Measurements from ENCODE around the gene EHMT2.
A peak's percentile ranks its signal among the peaks of the same experiment; 100 is the strongest.

Gene EHMT2

DNA sequence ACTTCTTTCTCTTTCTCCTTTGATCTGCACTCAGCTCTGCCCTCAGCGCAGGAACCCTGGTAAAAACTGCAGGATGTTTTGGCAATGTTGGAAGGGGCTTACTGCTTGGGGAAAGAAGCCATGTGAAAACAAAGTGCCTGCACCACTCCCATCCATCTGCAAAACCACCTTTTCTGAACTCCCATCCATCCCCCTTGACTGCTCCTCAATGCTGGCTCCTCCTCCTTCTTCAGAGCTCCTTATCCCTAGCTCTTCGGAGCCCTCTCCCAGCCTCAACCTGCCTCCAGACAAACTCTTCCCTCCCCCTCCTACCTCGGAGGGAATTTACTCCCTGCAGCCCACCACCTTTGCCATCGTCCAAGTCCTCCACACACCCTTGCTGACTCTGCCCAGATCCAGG is 8.6 kb upstream of the EHMT2 start:
- no peak overlapping the region for H3K4me3 ChIP-seq (ENCODE audit: low read depth, low read length)
- DNase-seq (ENCODE audit: low read depth, low spot score), result no peak
- TF ChIP-seq, protein P1, sequence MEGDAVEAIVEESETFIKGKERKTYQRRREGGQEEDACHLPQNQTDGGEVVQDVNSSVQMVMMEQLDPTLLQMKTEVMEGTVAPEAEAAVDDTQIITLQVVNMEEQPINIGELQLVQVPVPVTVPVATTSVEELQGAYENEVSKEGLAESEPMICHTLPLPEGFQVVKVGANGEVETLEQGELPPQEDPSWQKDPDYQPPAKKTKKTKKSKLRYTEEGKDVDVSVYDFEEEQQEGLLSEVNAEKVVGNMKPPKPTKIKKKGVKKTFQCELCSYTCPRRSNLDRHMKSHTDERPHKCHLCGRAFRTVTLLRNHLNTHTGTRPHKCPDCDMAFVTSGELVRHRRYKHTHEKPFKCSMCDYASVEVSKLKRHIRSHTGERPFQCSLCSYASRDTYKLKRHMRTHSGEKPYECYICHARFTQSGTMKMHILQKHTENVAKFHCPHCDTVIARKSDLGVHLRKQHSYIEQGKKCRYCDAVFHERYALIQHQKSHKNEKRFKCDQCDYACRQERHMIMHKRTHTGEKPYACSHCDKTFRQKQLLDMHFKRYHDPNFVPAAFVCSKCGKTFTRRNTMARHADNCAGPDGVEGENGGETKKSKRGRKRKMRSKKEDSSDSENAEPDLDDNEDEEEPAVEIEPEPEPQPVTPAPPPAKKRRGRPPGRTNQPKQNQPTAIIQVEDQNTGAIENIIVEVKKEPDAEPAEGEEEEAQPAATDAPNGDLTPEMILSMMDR (IDR thresholded peaks at IDR 0.05; ENCODE audit: low read depth, low read length), result no peak
- in situ Hi-C loops (cut with HindIII; ENCODE audit: low sequenced_read_pairs), result no loop called here

- H3K4me3 ChIP-seq (ENCODE audit: low read depth, low read length), result no peak overlapping the region
- in situ Hi-C loops (cut with HindIII; ENCODE audit: low sequenced_read_pairs), result no loop called here
- TF ChIP-seq, protein P1 (IDR thresholded peaks at IDR 0.05; ENCODE audit: low read depth, low read length), result no peak
- DNase-seq (ENCODE audit: low read depth, low spot score), result no peak
Observed at GRCh38 chr6:31905041-31905440, 7.5 kb upstream of the EHMT2 start.

DNA sequence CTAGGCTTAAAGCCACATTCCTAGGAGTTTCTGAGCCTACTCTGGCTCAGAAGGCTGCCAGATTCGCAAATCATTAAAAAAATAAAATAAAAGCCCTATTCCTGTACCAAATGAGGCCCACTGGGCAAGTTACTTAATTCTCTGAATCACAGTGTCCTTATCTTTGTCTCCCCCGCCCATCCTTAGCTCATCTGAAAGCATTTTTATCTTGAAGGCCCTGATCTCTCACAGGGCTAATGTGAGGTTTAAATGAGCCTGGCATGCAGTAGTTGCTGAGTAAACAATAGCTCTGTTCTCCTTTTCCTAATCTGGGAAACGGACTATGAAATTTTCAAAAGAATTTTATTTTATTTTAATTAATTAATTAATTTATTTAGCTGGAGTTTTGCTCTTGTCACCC is 6.5 kb upstream of the EHMT2 start:
- no peak overlapping the region for H3K4me3 ChIP-seq (ENCODE audit: low read depth, low read length)
- TF ChIP-seq, protein P1 (IDR thresholded peaks at IDR 0.05; ENCODE audit: low read depth, low read length), result no peak
- DNase-seq (ENCODE audit: low read depth, low spot score), result no peak
- in situ Hi-C loops (cut with HindIII; ENCODE audit: low sequenced_read_pairs), result no loop called here

- TF ChIP-seq, protein P1 (IDR thresholded peaks at IDR 0.05; ENCODE audit: low read depth, low read length), result no peak
- peak within 1 kb of the TSS; percentile 55 for H3K4me3 ChIP-seq (ENCODE audit: low read depth, low read length)
- DNase-seq (ENCODE audit: low read depth, low spot score), result peak; percentile 97
- in situ Hi-C loops (cut with HindIII; ENCODE audit: low sequenced_read_pairs), result no loop called here
Observed at GRCh38 chr6:31901953-31902643, 4.6 kb upstream of the EHMT2 start, which contains the start of gene ZBTB12. ZBTB12 (minus strand) TSS chr6:31902086; CDS start chr6:31901305, 781 bp downstream.

DNA sequence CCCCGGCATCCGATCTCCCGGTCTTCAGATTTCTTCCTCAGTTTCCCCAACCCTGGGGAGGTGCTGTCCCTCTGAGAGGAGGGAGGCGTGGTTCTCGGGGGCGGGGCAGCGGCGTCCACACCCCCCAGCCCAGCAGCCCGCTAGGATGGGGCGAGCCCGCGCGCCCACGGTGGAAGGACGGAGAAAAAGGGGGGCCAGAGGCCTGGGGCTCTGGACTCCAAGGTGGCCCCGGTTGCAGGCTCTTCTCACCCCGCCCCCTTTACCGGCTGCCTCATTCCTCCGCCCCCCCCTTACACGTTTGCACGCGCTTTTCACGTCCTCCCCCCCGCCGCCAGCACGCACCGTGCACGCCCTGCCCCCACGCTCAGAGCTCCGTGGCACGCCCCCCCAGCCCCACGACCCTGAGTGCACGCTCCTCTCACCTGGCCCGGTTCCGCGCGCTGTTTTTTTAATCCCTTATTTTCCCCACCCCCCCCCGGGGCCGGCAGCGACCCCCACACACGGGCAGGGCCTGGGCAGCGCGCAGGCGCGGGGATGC is 4.0 kb upstream of the EHMT2 start:
- DNase-seq (ENCODE audit: low read depth, low spot score), result peak; percentile 37
- in situ Hi-C loops (cut with HindIII; ENCODE audit: low sequenced_read_pairs), result no loop called here
- peak overlapping the region; percentile 55 for H3K4me3 ChIP-seq (ENCODE audit: low read depth, low read length)
- TF ChIP-seq, protein P1 (IDR thresholded peaks at IDR 0.05; ENCODE audit: low read depth, low read length), result no peak

DNA sequence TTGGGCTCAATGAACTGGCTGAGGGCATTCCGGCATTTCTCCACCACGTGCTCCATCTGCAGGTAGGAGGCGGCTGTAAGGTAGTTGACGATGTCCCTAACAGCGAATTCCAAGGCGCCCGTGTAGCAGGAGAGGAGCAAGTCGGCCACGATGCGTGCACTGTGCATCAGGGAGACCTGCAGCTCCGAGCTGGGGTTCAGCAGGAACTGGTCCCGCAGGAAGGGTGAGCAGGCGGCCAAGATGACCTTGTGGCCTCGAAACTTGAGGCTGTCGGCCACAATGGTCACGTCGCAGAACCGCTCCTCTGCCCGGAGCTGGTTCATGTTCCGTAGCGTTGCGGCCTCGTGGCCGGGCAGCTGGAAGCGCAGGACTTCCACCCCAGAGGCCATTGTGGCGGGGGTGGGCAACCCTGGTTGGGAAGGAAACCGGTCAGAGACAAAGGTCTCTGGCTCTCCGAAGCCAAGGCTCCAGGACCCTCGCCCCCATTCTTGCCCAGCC is 3.5 kb upstream of the EHMT2 start:
- H3K4me3 ChIP-seq (ENCODE audit: low read depth, low read length), result peak overlapping the region; percentile 55
- TF ChIP-seq, protein P1 (IDR thresholded peaks at IDR 0.05; ENCODE audit: low read depth, low read length), result no peak
- DNase-seq (ENCODE audit: low read depth, low spot score), result no peak
- in situ Hi-C loops (cut with HindIII; ENCODE audit: low sequenced_read_pairs), result no loop called here
